H1 (cell line): ENCODE results near the gene ITIH6. TPM values are rescaled to one million over a fixed set of nuclear protein-coding genes. Genes with fewer than 3 reads are reported as not detected.

Source experiments
- CHD7 ChIP-seq: fragments of 300-600 bp; sonication (generic); IDR thresholded peaks from 2 replicates; pipeline ENCODE4 v1.7.1; 2012; ENCODE audit warnings: low read length, moderate library complexity, mild to moderate bottlenecking, inconsistent platforms; ENCODE audit not compliant: insufficient replicate concordance
- polyA plus RNA-seq, 7 experiments: library from polyadenylated mRNA; depleted of rRNA in 3 of 7; stranded (reverse) in 5 of 7; unstranded in 2 of 7; fragments of >200 nt in 5 of 7; fragments of 200-250 nt in 2 of 7; gene quantifications; 1 replicate in 5 of 7; 2 replicates in 1 of 7; 4 replicates in 1 of 7; pipeline versions ENCODE4 v1.2.1 to v1.2.3, GENCODE V29; 2011 to 2013; ENCODE audit warnings: missing spikeins in 2 of 7, mixed read lengths in 2 of 7
- total RNA-seq: library from RNA; stranded (reverse); fragmentation: NEBNext Ultra II Directional; extraction: Animal tissue kit (Norgen Biotek cat#: 25700); gene quantifications from 2 replicates; pipeline ENCODE4 v1.2.1, GENCODE V29; 2021

Gene ITIH6
- total and polyA plus RNA-seq, 2 of the 8 experiments (the other 6 are each of a cell fraction or from before 2014, with no cell fraction given), result 0.02 TPM; not detected in 1

DNA sequence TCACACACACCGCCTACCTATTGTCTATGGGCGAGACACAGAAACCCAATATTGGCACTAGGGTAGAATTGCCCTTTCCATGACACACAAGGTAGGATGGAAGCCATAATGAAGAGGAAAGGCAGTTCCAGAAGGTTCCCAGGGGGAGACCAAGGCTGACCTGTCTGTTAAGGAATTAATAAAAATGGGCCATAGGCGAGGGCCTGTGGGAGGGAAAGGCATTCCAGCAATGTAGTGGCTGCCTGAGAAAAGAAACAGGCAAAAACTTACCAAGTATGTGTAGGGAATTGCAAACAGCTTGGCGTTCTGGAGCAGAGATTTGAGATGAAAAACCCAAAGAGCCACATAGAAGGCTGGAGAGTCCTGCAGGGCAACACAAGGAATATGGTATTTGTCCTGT is 28.5 kb upstream of the ITIH6 start (continued):
- TF ChIP-seq CHD7, result no peak
